Uterus (tissue), 4 donors: ENCODE measurements around the gene NPAS2. TPM values are rescaled to one million over a fixed set of nuclear protein-coding genes. Genes with fewer than 3 reads are reported as not detected.

Source experiments
- DNase-seq, 2 donors: peaks; one replicate each; pipeline ENCODE4 v3.0.0-alpha.2; 2019 to 2020
- H3K27ac ChIP-seq, 2 donors: fragments of 200-600 bp; sonication (generic); 1 replicate in 1 of 2; 2 replicates in 1 of 2; pipeline ENCODE4 v1.5.1; 2016 to 2018
- H3K27me3 ChIP-seq, 2 donors: fragments of 200-600 bp; sonication (generic); one replicate each; pipeline ENCODE4 v1.5.1; 2018 to 2019; ENCODE audit warnings: control low read depth in 1 of 2
- H3K36me3 ChIP-seq, 2 donors: fragments of 200-600 bp; sonication (generic); one replicate each; pipeline ENCODE4 v1.5.1; 2019; ENCODE audit warnings: control low read depth in 1 of 2
- H3K4me1 ChIP-seq, 2 donors: fragments of 200-600 bp; sonication (generic); one replicate each; pipeline ENCODE4 v1.5.1; 2018 to 2019; ENCODE audit warnings: control low read depth in 1 of 2
- H3K4me3 ChIP-seq, 2 donors: fragments of 200-600 bp; sonication (generic); 1 replicate in 1 of 2; 2 replicates in 1 of 2; pipeline ENCODE4 v1.5.1; 2018 to 2019; ENCODE audit warnings: mild to moderate bottlenecking in 1 of 2
- H3K9me3 ChIP-seq, 2 donors: fragments of 200-600 bp; sonication (generic); one replicate each; pipeline ENCODE4 v1.5.1; 2019; ENCODE audit warnings: control low read depth in 1 of 2
- POLR2A ChIP-seq, 2 donors: fragments of 450-650 bp; IDR thresholded peaks; one replicate each; pipeline ENCODE4 v1.6.1; 2016; ENCODE audit warnings: antibody characterized with exemption in 2 of 2, mild to moderate bottlenecking in 1 of 2, moderate library complexity in 1 of 2
- intact Hi-C: fragments of 100-400 bp; cut with DNase I; formaldehyde crosslinking; loops from one replicate; pipeline ENCODE4 v1.15.1; 2023; ENCODE audit warnings: low total_unique reads
- total RNA-seq, 4 donors: library from RNA; depleted of rRNA in 3 of 4; stranded (reverse); fragments of >200 nt in 3 of 4; gene quantifications; one replicate each; pipeline versions ENCODE4 v1.1.0 to v1.2.4, GENCODE V29; 2014 to 2023
- TF ChIP-seq, protein P1 (sequence below), 4 experiments: fragments of 200-600 bp in 2 of 4; fragments of 450-650 bp in 2 of 4; sonication (generic) in 2 of 4; IDR thresholded peaks; one replicate each; pipeline ENCODE4 v1.5.1; 2016 to 2019; ENCODE audit warnings: antibody characterized with exemption in 4 of 4, mild to moderate bottlenecking in 2 of 4, moderate library complexity in 1 of 4
- donor health status: DM: yes; HTN: yes; CAD: no.

NPAS2 gene
- total RNA-seq, 4 donors from 2014 or later: 5.6 to 66.5 (median 24.9) TPM

- TF ChIP-seq, protein P1, sequence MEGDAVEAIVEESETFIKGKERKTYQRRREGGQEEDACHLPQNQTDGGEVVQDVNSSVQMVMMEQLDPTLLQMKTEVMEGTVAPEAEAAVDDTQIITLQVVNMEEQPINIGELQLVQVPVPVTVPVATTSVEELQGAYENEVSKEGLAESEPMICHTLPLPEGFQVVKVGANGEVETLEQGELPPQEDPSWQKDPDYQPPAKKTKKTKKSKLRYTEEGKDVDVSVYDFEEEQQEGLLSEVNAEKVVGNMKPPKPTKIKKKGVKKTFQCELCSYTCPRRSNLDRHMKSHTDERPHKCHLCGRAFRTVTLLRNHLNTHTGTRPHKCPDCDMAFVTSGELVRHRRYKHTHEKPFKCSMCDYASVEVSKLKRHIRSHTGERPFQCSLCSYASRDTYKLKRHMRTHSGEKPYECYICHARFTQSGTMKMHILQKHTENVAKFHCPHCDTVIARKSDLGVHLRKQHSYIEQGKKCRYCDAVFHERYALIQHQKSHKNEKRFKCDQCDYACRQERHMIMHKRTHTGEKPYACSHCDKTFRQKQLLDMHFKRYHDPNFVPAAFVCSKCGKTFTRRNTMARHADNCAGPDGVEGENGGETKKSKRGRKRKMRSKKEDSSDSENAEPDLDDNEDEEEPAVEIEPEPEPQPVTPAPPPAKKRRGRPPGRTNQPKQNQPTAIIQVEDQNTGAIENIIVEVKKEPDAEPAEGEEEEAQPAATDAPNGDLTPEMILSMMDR (IDR thresholded peaks at IDR 0.05): no peak
- no peak for TF ChIP-seq POLR2A (IDR thresholded peaks at IDR 0.05)
These were observed 26.7 kb upstream of the NPAS2 start for GRCh38 chr2:100793220-100793619.

DNA sequence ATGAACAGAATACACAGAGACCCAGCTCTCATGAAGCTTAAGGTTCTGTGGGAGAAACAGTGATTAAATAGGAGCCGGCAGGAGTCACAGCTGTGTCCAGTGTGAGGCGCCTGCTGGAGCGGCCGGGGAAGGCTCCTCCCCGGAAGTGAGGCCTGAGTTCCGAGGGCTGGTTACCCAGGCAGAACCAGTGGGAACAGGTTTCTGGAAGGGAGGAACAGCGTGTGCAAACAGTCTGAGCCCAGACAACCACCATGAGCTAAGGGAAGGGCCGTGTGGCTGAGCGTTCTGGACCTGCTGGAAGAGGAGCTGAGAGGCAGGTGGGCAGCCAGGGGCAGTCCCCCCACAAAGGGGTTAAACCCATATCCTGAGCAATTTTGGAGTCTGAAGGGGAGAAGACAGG lies 26.0 kb upstream of the NPAS2 start:
- intact Hi-C loops: no loop called here
- TF ChIP-seq, protein P1 (IDR thresholded peaks at IDR 0.05): no peak
- TF ChIP-seq POLR2A (IDR thresholded peaks at IDR 0.05): no peak
- H3K4me3 ChIP-seq: no peak overlapping the region
- H3K4me1 ChIP-seq: no peaks in the 10 kb centered on the region
- H3K9me3 ChIP-seq: no peaks in the 10 kb centered on the region
- no peaks in the 10 kb centered on the region for H3K27me3 ChIP-seq
- no peak for DNase-seq
- H3K36me3 ChIP-seq: no peaks in the 10 kb centered on the region
- H3K27ac ChIP-seq: no peak overlapping the region

More at GRCh38 chr2:100793220-100793619, 26.7 kb upstream of the NPAS2 start:
- Histone ChIP-seq H3K27ac (no peak overlapping the region), H3K36me3 (no peaks in the 10 kb centered on the region), H3K27me3 (no peaks in the 10 kb centered on the region), H3K4me3 (no peak overlapping the region), H3K4me1 (no peaks in the 10 kb centered on the region), H3K9me3 (no peaks in the 10 kb centered on the region)
- no peak for DNase-seq
- intact Hi-C loops: no loop called here

DNA sequence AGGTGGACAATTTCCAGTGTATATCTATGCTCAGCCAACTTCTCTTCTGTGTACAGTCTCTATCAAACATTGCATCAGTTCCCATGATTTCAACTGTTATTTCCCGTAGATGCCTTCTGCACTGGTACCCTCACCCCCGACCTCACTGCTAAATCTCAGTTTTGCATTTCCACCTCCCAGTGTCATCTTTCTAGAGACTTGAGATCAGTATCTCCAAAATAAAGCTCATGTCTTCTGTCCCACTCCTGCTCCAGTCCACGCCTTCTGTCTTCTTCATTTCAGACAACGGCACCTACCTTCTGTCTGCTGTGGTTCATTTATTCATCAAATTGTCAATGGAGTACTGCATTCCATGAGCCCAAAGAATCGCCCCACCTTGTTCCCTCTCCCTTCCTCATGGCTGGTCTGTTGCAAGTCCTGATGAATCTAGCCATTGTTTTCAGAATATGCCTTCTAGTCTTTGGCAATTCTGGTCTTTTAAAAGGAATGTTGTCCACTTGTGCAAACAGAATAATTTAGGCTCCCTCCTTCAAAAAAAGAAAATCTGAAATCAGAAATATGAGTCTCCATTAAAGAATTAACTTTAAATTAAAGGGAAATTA lies 23.3 kb upstream of the NPAS2 start:
- Histone ChIP-seq H3K4me1 (no peaks in the 10 kb centered on the region), H3K27ac (no peak overlapping the region), H3K4me3 (no peak overlapping the region), H3K27me3 (no peaks in the 10 kb centered on the region), H3K36me3 (no peaks in the 10 kb centered on the region), H3K9me3 (no peaks in the 10 kb centered on the region)
- no peak for TF ChIP-seq POLR2A (IDR thresholded peaks at IDR 0.05)
- TF ChIP-seq, protein P1 (IDR thresholded peaks at IDR 0.05): no peak
- no peak for DNase-seq
- intact Hi-C loops: no loop called here

- H3K9me3 ChIP-seq: no peaks in the 10 kb centered on the region
- TF ChIP-seq, protein P1 (IDR thresholded peaks at IDR 0.05): no peak
- no peak for TF ChIP-seq POLR2A (IDR thresholded peaks at IDR 0.05)
- H3K4me3 ChIP-seq: no peak overlapping the region
- no peaks in the 10 kb centered on the region for H3K27me3 ChIP-seq
- no peaks in the 10 kb centered on the region for H3K36me3 ChIP-seq
- no peak for DNase-seq
- no peaks in the 10 kb centered on the region for H3K4me1 ChIP-seq
- no peak overlapping the region for H3K27ac ChIP-seq
- intact Hi-C loops: no loop called here
These were observed 20.3 kb upstream of the NPAS2 start for GRCh38 chr2:100799686-100800085.

DNA sequence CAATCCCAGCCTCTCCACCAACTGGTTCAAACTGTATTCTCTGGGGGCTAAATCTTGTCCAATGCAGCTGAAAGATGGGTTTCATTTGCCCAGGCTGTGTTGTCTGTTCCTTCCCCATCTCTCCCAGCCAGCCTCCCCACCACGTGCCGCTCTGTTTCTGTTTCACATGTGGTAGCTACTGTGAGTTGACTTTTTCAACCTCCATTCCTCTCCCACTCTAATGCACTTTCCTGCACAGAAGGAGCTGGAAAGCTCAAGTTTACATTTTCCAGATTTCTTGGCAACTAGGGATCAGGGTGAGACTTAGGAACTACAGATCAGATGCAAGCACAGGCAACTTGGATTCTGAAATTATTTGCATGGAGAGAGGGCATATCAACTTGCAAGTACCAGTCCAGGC lies 19.0 kb upstream of the NPAS2 start:
- TF ChIP-seq, protein P1 (IDR thresholded peaks at IDR 0.05): no peak
- TF ChIP-seq POLR2A (IDR thresholded peaks at IDR 0.05): no peak
- H3K27ac ChIP-seq: no peak overlapping the region
- intact Hi-C loops: no loop called here
- no peaks in the 10 kb centered on the region for H3K9me3 ChIP-seq
- no peak for DNase-seq
- H3K36me3 ChIP-seq: no peaks in the 10 kb centered on the region
- H3K4me1 ChIP-seq: no peaks in the 10 kb centered on the region
- no peak overlapping the region for H3K4me3 ChIP-seq
- no peaks in the 10 kb centered on the region for H3K27me3 ChIP-seq
